ENCODE data around the gene PLB1.

PLB1 gene

DNA sequence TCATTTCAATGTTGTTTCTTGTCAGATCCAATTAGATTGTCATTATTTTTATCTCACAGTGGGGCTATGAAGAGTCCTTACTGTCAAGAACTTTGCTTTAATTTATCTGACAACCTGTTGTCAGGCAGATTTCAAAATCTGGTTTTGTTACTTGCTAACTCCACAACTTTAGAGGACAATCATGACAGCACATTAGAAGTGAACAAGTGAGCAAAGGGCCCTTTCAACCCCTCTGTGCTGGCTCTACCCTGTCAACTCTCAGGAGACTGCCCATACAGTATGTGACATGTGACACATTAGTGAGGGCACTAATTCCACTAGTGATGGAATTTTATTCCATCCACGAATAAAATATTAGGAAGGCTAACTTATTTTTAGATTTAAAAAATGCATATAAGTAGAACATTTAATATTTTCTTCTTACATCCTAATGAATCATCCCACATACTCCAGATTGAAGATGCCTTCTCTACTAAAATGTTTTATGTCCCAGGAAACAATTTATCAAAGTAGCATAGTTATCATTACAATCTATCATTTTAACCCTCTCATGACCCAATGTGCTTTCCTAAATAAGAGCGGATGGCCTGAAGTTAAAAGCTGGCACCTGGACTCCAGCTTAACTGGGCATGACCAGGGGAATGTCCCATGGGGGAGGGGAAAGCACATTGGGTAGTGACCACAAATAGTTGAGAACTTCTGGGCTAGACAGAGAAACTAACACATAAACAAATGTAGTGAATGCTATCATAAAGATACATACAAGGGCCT, 158.2 kb downstream of the PLB1 start:
- no peak overlapping the region for H3K4me3 ChIP-seq (ENCODE audit: low read depth, low read length)
- TF ChIP-seq, protein P1, sequence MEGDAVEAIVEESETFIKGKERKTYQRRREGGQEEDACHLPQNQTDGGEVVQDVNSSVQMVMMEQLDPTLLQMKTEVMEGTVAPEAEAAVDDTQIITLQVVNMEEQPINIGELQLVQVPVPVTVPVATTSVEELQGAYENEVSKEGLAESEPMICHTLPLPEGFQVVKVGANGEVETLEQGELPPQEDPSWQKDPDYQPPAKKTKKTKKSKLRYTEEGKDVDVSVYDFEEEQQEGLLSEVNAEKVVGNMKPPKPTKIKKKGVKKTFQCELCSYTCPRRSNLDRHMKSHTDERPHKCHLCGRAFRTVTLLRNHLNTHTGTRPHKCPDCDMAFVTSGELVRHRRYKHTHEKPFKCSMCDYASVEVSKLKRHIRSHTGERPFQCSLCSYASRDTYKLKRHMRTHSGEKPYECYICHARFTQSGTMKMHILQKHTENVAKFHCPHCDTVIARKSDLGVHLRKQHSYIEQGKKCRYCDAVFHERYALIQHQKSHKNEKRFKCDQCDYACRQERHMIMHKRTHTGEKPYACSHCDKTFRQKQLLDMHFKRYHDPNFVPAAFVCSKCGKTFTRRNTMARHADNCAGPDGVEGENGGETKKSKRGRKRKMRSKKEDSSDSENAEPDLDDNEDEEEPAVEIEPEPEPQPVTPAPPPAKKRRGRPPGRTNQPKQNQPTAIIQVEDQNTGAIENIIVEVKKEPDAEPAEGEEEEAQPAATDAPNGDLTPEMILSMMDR (IDR thresholded peaks at IDR 0.05; ENCODE audit: low read depth, low read length, missing control alignments), result no peak
- no peak for DNase-seq (ENCODE audit: low read depth)

DNA sequence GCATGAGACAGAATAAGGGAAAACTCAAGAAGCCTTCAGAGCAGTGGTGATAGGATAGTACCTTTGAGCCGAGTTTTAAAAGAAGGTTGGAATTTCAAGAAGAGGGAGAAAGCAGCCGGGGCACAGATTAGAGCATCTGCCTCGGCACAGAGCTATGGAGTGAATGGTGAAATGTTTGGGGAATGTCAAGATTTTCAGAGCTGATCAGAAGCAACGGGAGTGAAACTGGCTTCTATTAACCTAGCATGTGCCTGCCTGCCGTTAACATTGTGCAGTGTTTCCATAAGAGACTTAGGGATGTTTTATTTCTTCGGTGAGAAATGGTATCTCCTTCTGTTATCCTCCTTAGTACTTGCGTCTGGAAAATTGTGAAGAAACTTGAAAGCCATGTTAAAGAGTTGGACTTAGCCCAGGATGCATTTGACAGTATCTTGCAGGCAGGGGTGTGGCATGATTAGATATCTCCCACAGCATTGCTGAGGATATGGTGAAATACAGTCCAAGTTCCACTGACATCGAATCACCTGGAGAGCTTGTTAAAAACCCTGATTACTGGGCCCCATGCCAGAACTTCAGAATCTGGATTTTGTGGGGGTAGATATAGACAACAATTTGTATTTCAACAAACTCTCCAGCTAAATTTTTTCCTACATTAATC, 158.9 kb downstream of the PLB1 start:
- TF ChIP-seq, protein P1 (IDR thresholded peaks at IDR 0.05; ENCODE audit: low read depth, low read length, missing control alignments), result no peak
- no peak overlapping the region for H3K4me3 ChIP-seq (ENCODE audit: low read depth, low read length)
- no peak for DNase-seq (ENCODE audit: low read depth)

DNA sequence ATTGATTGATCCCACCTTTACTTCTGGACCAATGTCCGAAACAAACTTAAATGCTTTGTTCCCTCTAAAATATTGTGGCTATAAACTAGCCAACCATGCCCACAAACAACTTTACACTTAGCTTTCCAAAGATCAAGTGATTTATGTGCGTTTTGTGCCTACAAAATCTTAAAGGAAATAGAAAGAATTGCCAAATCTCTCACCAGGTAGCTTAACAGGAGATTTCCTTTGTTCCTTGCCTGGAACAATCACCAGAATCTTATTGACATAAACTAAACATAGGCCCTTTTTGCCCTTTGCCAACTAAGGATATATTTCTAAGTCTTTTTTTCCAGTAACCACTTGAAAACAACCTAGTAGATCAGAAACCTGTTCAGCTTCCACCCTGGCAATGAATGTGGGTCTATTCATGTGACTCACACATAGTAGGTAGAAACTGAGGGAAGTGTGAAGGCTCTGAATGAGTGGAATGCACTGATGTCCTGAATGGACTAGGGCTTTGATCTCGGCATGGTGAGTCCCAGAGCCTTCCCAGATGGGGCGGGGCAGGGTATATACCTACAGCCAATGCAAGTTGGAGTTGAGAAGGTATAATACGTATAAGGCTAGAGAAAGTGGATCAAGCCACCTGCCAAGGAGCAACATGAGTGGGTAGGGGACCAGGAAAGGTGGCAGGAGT, 161.2 kb downstream of the PLB1 start:
- TF ChIP-seq, protein P1 (IDR thresholded peaks at IDR 0.05; ENCODE audit: low read depth, low read length, missing control alignments), result no peak
- no peak for DNase-seq (ENCODE audit: low read depth)
- H3K4me3 ChIP-seq (ENCODE audit: low read depth, low read length), result no peak overlapping the region

DNA sequence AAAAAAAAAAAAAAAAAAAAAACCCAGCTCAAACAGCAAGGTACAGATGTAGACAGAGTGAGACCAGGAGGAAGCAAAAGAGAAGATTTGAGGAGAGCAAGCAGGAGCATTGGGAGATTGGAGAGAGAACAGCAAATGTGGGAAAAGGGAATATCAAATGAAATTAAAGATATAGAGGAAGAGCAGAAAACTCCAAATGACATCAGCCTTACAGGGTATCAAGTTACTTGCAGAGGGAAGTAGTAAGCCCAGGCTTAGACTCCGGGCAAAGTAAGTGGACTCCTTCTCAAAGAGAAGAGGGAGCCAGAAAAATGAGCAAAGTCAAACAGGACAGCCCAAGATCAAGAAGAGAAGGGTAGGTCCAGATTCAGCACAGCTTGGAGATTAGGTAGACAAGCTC, 162.5 kb downstream of the PLB1 start:
- DNase-seq (ENCODE audit: low read depth), result no peak
- H3K4me3 ChIP-seq (ENCODE audit: low read depth, low read length), result no peak overlapping the region
- TF ChIP-seq, protein P1 (IDR thresholded peaks at IDR 0.05; ENCODE audit: low read depth, low read length, missing control alignments), result no peak

DNA sequence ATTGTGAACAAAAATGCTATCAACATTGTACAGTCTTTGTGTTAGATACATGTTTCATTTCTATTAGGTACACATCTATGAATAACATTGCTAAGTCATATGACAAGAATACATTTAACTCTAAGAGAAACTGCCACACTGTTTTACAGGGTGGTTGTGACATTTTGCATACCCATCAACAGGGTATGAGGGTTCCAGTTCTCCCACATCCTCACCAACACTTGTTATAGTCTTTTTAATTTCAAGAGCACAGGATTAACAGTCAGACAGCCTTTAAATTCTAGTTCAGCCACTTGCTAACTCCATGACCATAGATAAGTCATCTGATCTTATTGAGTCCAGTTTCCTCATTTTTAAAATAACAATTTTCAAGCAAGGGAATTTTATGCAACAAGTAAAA, 163.3 kb downstream of the PLB1 start:
- DNase-seq (ENCODE audit: low read depth), result no peak
- H3K4me3 ChIP-seq (ENCODE audit: low read depth, low read length), result no peak overlapping the region
- TF ChIP-seq, protein P1 (IDR thresholded peaks at IDR 0.05; ENCODE audit: low read depth, low read length, missing control alignments), result no peak

DNA sequence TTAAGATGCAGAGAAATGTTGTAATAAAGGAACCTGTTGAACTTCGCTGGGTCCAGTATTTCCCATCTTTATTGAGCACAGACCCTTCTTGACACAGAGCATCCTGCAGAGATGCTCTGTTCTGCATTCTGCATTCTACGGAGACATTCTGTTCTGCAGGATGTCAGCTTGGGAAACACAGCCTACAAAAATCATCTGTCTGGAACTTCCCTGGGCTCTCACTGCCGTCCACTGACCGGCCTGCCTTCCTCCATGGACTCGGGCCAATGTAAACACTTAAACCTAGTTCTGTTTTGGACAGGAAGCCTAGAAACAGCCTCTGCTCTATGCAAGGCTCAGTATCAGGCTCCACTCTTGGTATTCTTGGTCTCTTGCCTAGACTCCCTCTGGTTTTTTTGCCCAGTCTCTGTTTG, 165.7 kb downstream of the PLB1 start:
- TF ChIP-seq, protein P1 (IDR thresholded peaks at IDR 0.05; ENCODE audit: low read depth, low read length, missing control alignments), result no peak
- no peak for DNase-seq (ENCODE audit: low read depth)
- H3K4me3 ChIP-seq (ENCODE audit: low read depth, low read length), result no peak overlapping the region
